Measurements from ENCODE around the gene ACER3.

DNA sequence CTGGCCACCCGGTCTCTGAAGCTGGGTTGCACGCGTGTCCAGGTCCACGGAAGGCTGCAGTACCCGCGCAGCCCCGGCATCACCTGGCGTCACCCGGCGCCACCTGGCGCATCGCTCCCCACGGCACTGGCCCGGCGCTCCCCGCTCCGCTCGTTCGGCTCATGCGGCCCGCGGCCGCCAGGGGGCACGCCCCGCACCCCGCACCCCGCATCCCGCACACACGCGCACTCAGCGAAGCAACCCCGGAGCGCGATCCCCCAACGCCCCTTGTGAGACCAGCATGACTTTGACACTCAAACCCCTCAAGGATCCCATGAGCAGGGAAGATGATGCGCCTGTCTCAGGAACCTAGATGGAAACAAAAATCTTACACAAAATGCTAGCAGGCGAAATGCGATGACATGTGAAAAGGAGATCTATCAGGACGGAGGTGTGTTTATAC is 185.4 kb downstream of the ACER3 start:
- TF ChIP-seq, protein P1, sequence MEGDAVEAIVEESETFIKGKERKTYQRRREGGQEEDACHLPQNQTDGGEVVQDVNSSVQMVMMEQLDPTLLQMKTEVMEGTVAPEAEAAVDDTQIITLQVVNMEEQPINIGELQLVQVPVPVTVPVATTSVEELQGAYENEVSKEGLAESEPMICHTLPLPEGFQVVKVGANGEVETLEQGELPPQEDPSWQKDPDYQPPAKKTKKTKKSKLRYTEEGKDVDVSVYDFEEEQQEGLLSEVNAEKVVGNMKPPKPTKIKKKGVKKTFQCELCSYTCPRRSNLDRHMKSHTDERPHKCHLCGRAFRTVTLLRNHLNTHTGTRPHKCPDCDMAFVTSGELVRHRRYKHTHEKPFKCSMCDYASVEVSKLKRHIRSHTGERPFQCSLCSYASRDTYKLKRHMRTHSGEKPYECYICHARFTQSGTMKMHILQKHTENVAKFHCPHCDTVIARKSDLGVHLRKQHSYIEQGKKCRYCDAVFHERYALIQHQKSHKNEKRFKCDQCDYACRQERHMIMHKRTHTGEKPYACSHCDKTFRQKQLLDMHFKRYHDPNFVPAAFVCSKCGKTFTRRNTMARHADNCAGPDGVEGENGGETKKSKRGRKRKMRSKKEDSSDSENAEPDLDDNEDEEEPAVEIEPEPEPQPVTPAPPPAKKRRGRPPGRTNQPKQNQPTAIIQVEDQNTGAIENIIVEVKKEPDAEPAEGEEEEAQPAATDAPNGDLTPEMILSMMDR (IDR thresholded peaks at IDR 0.05; ENCODE audit: low read depth, low read length) = peak; percentile 94
- TF ChIP-seq EZH2phosphoT487 (IDR thresholded peaks at IDR 0.05; ENCODE audit: low read depth) = no peak
